OCI-LY1 (cell line): ENCODE measurements around the gene ETV6.

Experiments used
- H2AFZ ChIP-seq: fragments of 200-600 bp; sonication (generic), shearing (Covaris generic); 2 replicates; pipeline ENCODE4 v1.6.0; 2014; ENCODE audit warnings: antibody characterized with exemption, mild to moderate bottlenecking, low read length
- H3F3A ChIP-seq: fragments of 200-600 bp; sonication (generic), shearing (Covaris generic); 2 replicates; pipeline ENCODE4 v1.6.0; 2014; ENCODE audit warnings: mild to moderate bottlenecking, antibody characterized with exemption, low read length, moderate library complexity; ENCODE audit not compliant: insufficient read depth
- H3K27ac ChIP-seq: fragments of 200-600 bp; sonication (generic); 2 replicates; pipeline ENCODE4 v1.5.1; 2014; ENCODE audit warnings: low read length, mixed run types, mild to moderate bottlenecking, low read depth; ENCODE audit not compliant: poor library complexity, severe bottlenecking
- H3K27me3 ChIP-seq: fragments of 200-600 bp; sonication (generic); 2 replicates; pipeline ENCODE4 v1.6.0; 2014; ENCODE audit warnings: antibody characterized with exemption, mild to moderate bottlenecking, low read length, moderate library complexity; ENCODE audit not compliant: insufficient read depth
- H3K36me3 ChIP-seq: fragments of 200-600 bp; sonication (generic); 2 replicates; pipeline ENCODE4 v1.6.1; 2014; ENCODE audit warnings: mild to moderate bottlenecking, antibody characterized with exemption, low read length, moderate library complexity, mixed read lengths; ENCODE audit not compliant: insufficient read depth
- H3K4me1 ChIP-seq: fragments of 200-600 bp; sonication (generic); 2 replicates; pipeline ENCODE4 v1.5.1; 2014; ENCODE audit warnings: mild to moderate bottlenecking, low read length, moderate library complexity; ENCODE audit not compliant: insufficient read depth, severe bottlenecking
- H3K4me2 ChIP-seq: fragments of 200-600 bp; sonication (generic), shearing (Covaris generic); 2 replicates; pipeline ENCODE4 v1.6.1; 2014; ENCODE audit warnings: low read length
- H3K4me3 ChIP-seq: fragments of 200-600 bp; sonication (generic); 2 replicates; pipeline ENCODE4 v1.5.1; 2014; ENCODE audit warnings: low read length, low read depth, mild to moderate bottlenecking, mixed read lengths; ENCODE audit not compliant: poor library complexity, severe bottlenecking
- H3K79me2 ChIP-seq: fragments of 200-600 bp; shearing (Covaris generic); 2 replicates; pipeline ENCODE4 v1.6.1; 2016; ENCODE audit warnings: mixed run types, low read length, mixed read lengths; ENCODE audit not compliant: insufficient read depth
- H3K9ac ChIP-seq: fragments of 200-600 bp; sonication (generic), shearing (Covaris generic); 2 replicates; pipeline ENCODE4 v1.6.1; 2014; ENCODE audit warnings: mild to moderate bottlenecking, low read length, mixed read lengths
- H3K9me2 ChIP-seq: fragments of 200-600 bp; sonication (generic), shearing (Covaris generic); 2 replicates; pipeline ENCODE4 v1.6.1; 2014; ENCODE audit warnings: low read depth, mild to moderate bottlenecking, low read length, mixed read lengths
- H3K9me3 ChIP-seq: fragments of 200-600 bp; shearing (Covaris generic); 2 replicates; pipeline ENCODE4 v1.6.1; 2014; ENCODE audit warnings: low read length, mixed read lengths
- H4K20me1 ChIP-seq: fragments of 200-600 bp; sonication (generic), shearing (Covaris generic); 2 replicates; pipeline ENCODE4 v1.6.0; 2016; ENCODE audit warnings: mild to moderate bottlenecking, low read length; ENCODE audit not compliant: insufficient read depth
- CTCF ChIP-seq: fragments of 200-600 bp; sonication (generic), shearing (Covaris generic); IDR thresholded peaks from 2 replicates; pipeline ENCODE4 v1.5.1; 2017; ENCODE audit warnings: mild to moderate bottlenecking, antibody characterized with exemption, low read length, moderate library complexity, mixed read lengths
- EZH2 ChIP-seq: fragments of 200-600 bp; sonication (generic), shearing (Covaris generic); IDR thresholded peaks from 2 replicates; pipeline ENCODE4 v1.8.0; 2017; ENCODE audit warnings: borderline replicate concordance, mixed run types, mild to moderate bottlenecking, antibody characterized with exemption, low read length, moderate library complexity, mixed read lengths

The ETV6 gene

GRCh38 chr12:11732023-11732422, 82.5 kb downstream of the ETV6 start:
- peak overlapping the region; percentile 68 for H3K9ac ChIP-seq
- peaks cover 12% of the 10 kb centered on the region; the same call in 1 of the 2 replicates for H3F3A ChIP-seq
- H3K4me2 ChIP-seq: peak overlapping the region; percentile 64
- H3K27me3 ChIP-seq: no peaks in the 10 kb centered on the region
- peak overlapping the region; percentile 46 for H3K4me3 ChIP-seq
- no peaks in the 10 kb centered on the region for H3K9me2 ChIP-seq
- H4K20me1 ChIP-seq: no peaks in the 10 kb centered on the region
- H3K79me2 ChIP-seq: no peaks in the 10 kb centered on the region
- peaks cover 89% of the 10 kb centered on the region for H3K4me1 ChIP-seq
- no peak for TF ChIP-seq EZH2
- no peak for TF ChIP-seq CTCF
- no peak overlapping the region for H2AFZ ChIP-seq
- H3K27ac ChIP-seq: peak overlapping the region; percentile 98
- no peaks in the 10 kb centered on the region for H3K36me3 ChIP-seq
- H3K9me3 ChIP-seq: no peaks in the 10 kb centered on the region

GRCh38 chr12:11732715-11733114, 83.2 kb downstream of the ETV6 start:
- Histone ChIP-seq H3F3A (peaks cover 12% of the 10 kb centered on the region; the same call in 1 of the 2 replicates), H3K36me3 (no peaks in the 10 kb centered on the region), H3K79me2 (no peaks in the 10 kb centered on the region), H3K9me3 (no peaks in the 10 kb centered on the region), H3K4me2 (peak overlapping the region; percentile 64), H2AFZ (no peak overlapping the region), H3K27me3 (no peaks in the 10 kb centered on the region), H3K9ac (peak overlapping the region; percentile 68), H4K20me1 (no peaks in the 10 kb centered on the region), H3K9me2 (no peaks in the 10 kb centered on the region), H3K4me1 (peaks cover 89% of the 10 kb centered on the region), H3K4me3 (peak overlapping the region; percentile 46), H3K27ac (peak overlapping the region; percentile 98)
- TF ChIP-seq EZH2: no peak
- no peak for TF ChIP-seq CTCF

GRCh38 chr12:11734580-11735180, 85.2 kb downstream of the ETV6 start:
- Histone ChIP-seq H3K27ac (peak overlapping the region; percentile 41), H4K20me1 (no peaks in the 10 kb centered on the region), H2AFZ (no peak overlapping the region), H3K9ac (no peak overlapping the region), H3K9me3 (no peaks in the 10 kb centered on the region), H3K4me3 (no peak overlapping the region), H3K4me1 (peaks cover 89% of the 10 kb centered on the region), H3K36me3 (no peaks in the 10 kb centered on the region), H3K27me3 (no peaks in the 10 kb centered on the region), H3K9me2 (no peaks in the 10 kb centered on the region), H3F3A (0 out of 2 replicates have a peak, but pooled peaks cover 4% of the 10 kb centered on the region), H3K4me2 (no peak overlapping the region), H3K79me2 (no peaks in the 10 kb centered on the region)
- TF ChIP-seq CTCF (no peak), EZH2 (no peak)
